ENCODE results near the gene WBP4. TPM values are rescaled to one million over a fixed set of nuclear protein-coding genes. Genes with fewer than 3 reads are reported as not detected.

Gene WBP4
- total RNA-seq, 2 experiments from 2014 or later: 9.6 to 11.8 TPM

DNA sequence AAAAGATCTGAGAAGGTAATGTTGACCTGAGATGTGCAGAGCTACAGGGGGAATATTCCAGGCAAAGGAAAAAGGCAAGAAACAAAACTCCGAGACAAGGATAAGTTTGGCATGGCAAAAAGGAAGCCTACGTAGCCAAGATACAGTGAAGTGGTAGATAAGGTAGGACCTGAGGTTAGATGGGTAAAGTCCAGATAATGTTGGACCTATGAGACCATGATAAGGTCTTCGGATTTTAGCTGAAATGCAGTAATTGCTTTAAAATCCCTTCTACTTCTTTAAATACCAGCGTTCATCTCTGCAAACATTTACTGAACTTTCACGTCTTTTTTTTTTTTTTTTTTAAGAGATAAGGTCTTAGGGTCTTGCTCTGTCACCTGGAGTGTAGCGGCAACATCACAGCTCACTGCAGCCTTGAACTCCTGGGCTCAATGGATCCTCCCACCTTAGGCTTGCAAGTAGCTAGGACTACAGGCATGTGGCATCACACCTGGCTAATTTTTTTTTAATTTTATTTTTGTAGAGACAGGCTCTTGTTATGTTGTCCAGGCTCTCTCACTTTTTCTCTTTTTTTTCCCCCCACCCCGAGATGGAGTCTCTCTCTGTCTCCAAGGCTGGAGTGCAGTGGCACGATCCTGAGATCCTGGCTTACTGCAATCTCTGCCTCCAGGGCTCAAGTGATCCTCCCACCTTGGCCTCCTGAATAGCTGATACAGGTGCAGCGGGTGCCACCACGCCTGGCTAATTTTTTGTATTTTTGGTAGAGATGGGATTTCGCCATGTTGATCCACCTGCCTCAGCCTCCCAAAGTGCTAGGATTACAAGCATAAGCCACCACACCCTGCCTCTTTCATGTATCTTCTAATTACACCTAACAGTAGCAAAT, 4.2 kb upstream of the WBP4 start:
- POLR2A ChIA-PET: interaction anchor here (1.0 kb wide), 1 partner anchor 41 kb away, joined by 3 read pairs; no protein-coding TSS in a partner anchor
- peaks cover 39% of the 10 kb centered on the region for H3K4me1 Mint-ChIP-seq (ENCODE audit: low read depth)

DNA sequence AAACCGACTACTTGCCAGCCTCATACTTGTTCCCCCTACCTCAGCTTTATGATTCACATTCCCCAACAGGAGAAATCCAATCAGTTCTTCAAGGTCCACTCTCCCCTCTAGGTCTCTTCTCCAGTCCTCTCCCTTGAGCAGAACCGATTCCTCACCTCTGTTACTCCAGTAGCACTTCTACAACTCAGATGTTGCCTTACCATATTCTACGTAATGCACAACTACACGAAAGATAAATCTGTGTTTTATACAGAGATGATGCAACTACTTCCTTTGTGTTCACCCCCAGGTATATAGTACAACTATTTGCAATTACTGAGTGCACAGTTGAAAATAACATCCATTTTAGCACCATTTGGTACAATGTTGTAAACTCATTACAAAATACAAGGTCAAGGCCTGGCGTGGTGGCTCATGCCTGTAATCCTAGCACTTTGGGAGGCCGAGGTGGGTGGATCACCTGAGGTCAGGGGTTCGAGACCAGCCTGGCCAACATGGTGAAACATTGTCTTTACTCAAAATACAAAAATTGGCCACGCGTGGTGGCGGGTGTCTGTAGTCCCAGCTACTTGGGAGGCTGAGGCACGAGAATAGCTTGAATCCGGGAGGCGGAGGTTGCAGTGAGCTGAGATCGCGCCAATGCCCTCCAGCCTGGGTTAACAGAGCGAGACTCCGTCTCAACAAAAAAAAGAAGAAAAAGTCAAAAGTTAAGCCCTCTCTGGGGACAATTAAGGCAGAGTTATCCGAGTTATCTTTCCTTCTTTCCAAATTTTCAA, 2.8 kb upstream of the WBP4 start:
- no peak for ATAC-seq
- H3K4me3 Mint-ChIP-seq: peak overlapping the region; percentile 100
- peak; percentile 13 for DNase-seq
- H3K4me1 Mint-ChIP-seq (ENCODE audit: low read depth): peaks cover 48% of the 10 kb centered on the region
- TF ChIP-seq, protein P1, sequence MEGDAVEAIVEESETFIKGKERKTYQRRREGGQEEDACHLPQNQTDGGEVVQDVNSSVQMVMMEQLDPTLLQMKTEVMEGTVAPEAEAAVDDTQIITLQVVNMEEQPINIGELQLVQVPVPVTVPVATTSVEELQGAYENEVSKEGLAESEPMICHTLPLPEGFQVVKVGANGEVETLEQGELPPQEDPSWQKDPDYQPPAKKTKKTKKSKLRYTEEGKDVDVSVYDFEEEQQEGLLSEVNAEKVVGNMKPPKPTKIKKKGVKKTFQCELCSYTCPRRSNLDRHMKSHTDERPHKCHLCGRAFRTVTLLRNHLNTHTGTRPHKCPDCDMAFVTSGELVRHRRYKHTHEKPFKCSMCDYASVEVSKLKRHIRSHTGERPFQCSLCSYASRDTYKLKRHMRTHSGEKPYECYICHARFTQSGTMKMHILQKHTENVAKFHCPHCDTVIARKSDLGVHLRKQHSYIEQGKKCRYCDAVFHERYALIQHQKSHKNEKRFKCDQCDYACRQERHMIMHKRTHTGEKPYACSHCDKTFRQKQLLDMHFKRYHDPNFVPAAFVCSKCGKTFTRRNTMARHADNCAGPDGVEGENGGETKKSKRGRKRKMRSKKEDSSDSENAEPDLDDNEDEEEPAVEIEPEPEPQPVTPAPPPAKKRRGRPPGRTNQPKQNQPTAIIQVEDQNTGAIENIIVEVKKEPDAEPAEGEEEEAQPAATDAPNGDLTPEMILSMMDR (IDR thresholded peaks at IDR 0.05): no peak
- H3K9me3 Mint-ChIP-seq: no peaks in the 10 kb centered on the region
- H3K27ac Mint-ChIP-seq: peak overlapping the region; percentile 100
- ChIA-PET CTCF (interaction anchor here (1.6 to 3.9 kb wide), 5 partner anchors 9 to 165 kb away, joined by 7 to 18 read pairs (median 13); partner anchors contain the start of gene ELF1), POLR2A (interaction anchor here (0.6 to 3.1 kb wide), 7 partner anchors 9 to 137 kb away, joined by 3 to 16 read pairs (median 3); no protein-coding TSS in a partner anchor)
- intact Hi-C loops (cut with micrococcal nuclease): loop anchor here (10.0 kb wide), 1 partner anchor 136 kb away; the partner anchor contains the start of gene KBTBD7
- peaks cover 3% of the 10 kb centered on the region for H3K36me3 Mint-ChIP-seq (ENCODE audit: low read depth)
- H3K27me3 Mint-ChIP-seq: peaks cover 2% of the 10 kb centered on the region

More for the DNA sequence above, 4.2 kb upstream of the WBP4 start:
- TF ChIP-seq, protein P1 (IDR thresholded peaks at IDR 0.05): no peak
- no peaks in the 10 kb centered on the region for H3K9me3 Mint-ChIP-seq
- no peak for DNase-seq
- intact Hi-C loops (cut with micrococcal nuclease): loop anchor here (10.0 kb wide), 1 partner anchor 138 kb away; the partner anchor contains the start of gene KBTBD7
- ATAC-seq: no peak
- H3K27ac Mint-ChIP-seq: no peak overlapping the region
- H3K4me3 Mint-ChIP-seq: no peak overlapping the region
- peaks cover 3% of the 10 kb centered on the region for H3K36me3 Mint-ChIP-seq (ENCODE audit: low read depth)
- CTCF ChIA-PET: interaction anchor here (0.9 kb wide), 1 partner anchor 165 kb away, joined by 3 read pairs; no protein-coding TSS in a partner anchor
- H3K27me3 Mint-ChIP-seq: peaks cover 2% of the 10 kb centered on the region

DNA sequence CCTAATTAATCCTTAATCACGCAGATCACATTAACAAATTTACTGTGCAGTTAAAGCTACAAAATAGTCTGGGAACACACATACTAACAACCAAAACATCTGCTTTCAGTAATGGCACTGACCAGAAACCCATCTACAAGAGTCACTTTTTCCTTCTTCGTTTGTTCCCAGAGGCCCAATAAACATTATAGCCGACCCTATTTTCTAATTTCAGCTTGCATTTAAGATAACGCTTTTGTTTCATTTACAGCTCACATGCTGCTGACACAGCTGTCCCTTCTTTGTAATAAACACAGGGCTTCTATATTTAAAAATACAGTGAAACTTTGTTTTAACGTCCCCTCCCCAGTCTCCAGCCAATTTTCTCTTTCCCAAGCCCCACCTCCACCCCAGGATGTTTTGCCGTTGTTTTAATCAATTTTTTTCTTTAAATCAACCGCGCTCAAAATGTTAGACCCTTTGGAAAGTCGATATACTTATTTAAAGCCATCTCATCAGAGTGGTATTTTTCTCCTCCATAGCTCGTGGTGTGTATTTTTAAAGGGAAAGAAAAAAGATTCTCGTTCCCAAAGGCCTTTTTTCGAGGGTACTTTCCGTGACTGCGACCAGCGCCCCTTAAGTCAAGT, 1.7 kb upstream of the WBP4 start:
- no peaks in the 10 kb centered on the region for H3K9me3 Mint-ChIP-seq
- POLR2A ChIA-PET: interaction anchor here (0.8 to 3.1 kb wide), 13 partner anchors 12 to 204 kb away, joined by 3 to 38 read pairs (median 4); partner anchors contain the start of gene ELF1
- CTCF ChIA-PET: interaction anchor here (0.7 to 3.9 kb wide), 11 partner anchors 8 to 283 kb away, joined by 3 to 18 read pairs (median 5); partner anchors contain the start of gene ELF1
- H3K4me1 Mint-ChIP-seq (ENCODE audit: low read depth): peaks cover 46% of the 10 kb centered on the region
- ATAC-seq (no peak), DNase-seq (no peak)
- H3K27me3 Mint-ChIP-seq: peaks cover 2% of the 10 kb centered on the region
- H3K27ac Mint-ChIP-seq: peak overlapping the region; percentile 100
- H3K4me3 Mint-ChIP-seq: peak overlapping the region; percentile 100
- intact Hi-C loops (cut with micrococcal nuclease): loop anchor here (2.0 to 10.0 kb wide), 3 partner anchors 41 to 135 kb away; partner anchors contain the start of genes ELF1, KBTBD6 and KBTBD7
- peaks cover 10% of the 10 kb centered on the region for H3K36me3 Mint-ChIP-seq (ENCODE audit: low read depth)
- TF ChIP-seq, protein P1 (IDR thresholded peaks at IDR 0.05): no peak

DNA sequence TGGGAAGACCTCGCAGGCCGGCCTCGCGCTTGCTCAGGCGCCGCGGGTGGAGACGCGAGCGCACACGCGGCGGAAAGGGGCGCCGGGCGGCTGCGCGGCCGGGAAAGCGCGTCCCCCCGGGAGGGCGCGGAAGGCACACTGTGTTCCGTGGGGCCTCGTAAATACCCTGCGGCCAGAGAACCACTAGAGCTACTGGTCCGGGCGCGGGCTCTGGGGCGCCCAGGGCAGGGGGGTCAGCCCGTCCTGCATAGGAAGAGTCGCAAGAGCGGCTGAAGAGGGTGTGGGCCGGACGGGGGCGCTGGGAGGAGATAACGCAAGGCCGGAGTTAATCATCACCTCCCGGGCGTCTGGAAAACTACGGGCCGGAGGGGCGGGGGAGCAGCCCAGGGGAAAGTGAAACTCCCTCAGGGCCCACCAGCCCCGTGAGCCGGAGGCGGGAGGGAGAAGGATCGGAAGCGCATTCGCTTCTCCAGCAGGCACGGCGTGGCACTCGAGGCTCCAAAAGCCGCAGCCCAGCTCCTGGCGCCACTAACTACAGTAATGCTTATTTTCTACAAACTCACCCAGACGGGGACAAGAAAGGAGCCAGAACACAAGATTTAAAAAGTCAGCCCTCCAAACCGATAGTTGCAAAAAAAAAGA, 1.1 kb upstream of the WBP4 start:
- H3K9me3 Mint-ChIP-seq: no peaks in the 10 kb centered on the region
- H3K4me1 Mint-ChIP-seq (ENCODE audit: low read depth): peaks cover 40% of the 10 kb centered on the region
- peak overlapping the region; percentile 100 for H3K27ac Mint-ChIP-seq
- intact Hi-C loops (cut with micrococcal nuclease): loop anchor here (2.0 to 5.0 kb wide), 2 partner anchors 41 to 72 kb away; partner anchors contain the start of genes ELF1 and KBTBD6
- TF ChIP-seq, protein P1 (IDR thresholded peaks at IDR 0.05): peak; percentile 26
- DNase-seq (peak; percentile 87), ATAC-seq (peak; percentile 49)
- H3K4me3 Mint-ChIP-seq: peak overlapping the region; percentile 100
- H3K36me3 Mint-ChIP-seq (ENCODE audit: low read depth): peaks cover 15% of the 10 kb centered on the region
- H3K27me3 Mint-ChIP-seq: peaks cover 2% of the 10 kb centered on the region
- POLR2A ChIA-PET: interaction anchor here (0.6 to 3.1 kb wide), 17 partner anchors 12 to 251 kb away, joined by 3 to 38 read pairs (median 4); partner anchors contain the start of genes ELF1, MTRF1 and NAA16
- CTCF ChIA-PET: interaction anchor here (0.7 to 3.9 kb wide), 14 partner anchors 9 to 283 kb away, joined by 3 to 18 read pairs (median 4); partner anchors contain the start of gene ELF1

Measured in activated CD8-positive, alpha-beta T cell treated with anti-CD3 and anti-CD28 coated beads for 36 hours (primary cell).